Measurements from ENCODE around the gene CASP2.
"Not testable (repeated sequence)": the region's sequence is repeated elsewhere in the genome, so short reads cannot be mapped to it uniquely, and the experiment has no call there.

CASP2 gene

DNA sequence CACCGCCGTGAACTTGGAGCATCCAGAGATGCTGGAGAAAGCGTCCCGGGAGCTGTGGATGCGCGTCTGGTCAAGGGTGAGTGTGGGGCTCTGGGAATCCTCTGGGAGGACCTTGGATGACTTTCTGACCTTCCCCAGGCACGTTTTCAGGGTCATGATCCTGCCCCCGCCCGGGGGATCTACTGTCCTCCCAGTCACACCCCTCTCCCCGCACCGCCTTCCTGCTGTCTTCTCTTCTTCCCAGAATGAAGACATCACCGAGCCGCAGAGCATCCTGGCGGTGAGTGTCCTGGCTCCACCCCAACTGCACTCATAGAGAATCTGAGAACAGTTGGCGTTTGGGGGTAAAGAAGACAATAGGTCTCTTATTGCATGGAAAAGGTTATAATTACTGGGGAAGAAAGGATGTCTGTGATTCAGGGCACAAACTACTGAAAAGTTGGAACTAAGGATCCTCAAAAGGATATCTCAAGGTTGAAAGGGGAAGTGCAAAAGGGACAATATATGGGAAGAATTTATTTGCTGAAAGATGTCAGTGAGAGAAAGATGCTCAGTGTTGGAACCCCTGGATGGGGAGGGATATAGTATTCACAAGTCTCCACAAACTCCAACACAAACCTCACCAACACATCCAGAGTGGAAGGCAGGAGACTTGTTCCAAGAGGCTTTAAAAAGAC is 23.0 kb upstream of the CASP2 start:
- DNase-seq (ENCODE audit: low read depth), result no peak

GRCh38 chr7:143269251-143269650 is 18.9 kb upstream of the CASP2 start:
- no peak for DNase-seq (ENCODE audit: low read depth)

DNA sequence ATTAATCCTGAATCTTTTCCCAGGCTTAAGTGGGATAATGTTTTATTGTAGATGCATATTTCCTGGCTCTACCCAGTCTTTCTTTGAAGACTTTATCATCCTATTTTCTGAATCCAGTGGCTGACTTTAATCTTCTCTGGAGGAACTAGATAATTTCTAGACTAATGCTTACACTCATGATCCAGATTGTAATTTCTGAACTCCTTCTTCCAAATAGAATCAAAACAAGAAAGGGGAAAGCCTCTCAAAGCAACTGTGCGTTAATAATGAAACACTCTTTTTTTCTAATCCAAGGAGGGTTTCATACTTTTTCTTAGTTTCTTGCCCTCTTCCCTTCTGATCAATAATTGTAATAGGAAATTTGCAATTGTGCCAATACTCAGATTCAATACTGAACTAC is 16.9 kb upstream of the CASP2 start:
- DNase-seq (ENCODE audit: low read depth), result no peak

GRCh38 chr7:143272871-143273270 is 15.3 kb upstream of the CASP2 start:
- DNase-seq (ENCODE audit: low read depth), result no peak

- DNase-seq (ENCODE audit: low read depth), result no peak
Observed at GRCh38 chr7:143279186-143280098, 8.7 kb upstream of the CASP2 start.

- DNase-seq (ENCODE audit: low read depth), result no peak
Observed at GRCh38 chr7:143280160-143280559, 8.0 kb upstream of the CASP2 start.

- DNase-seq (ENCODE audit: low read depth), result no peak
Observed at GRCh38 chr7:143280566-143280965, 7.6 kb upstream of the CASP2 start.

- no peak for DNase-seq (ENCODE audit: low read depth)
Observed at GRCh38 chr7:143281529-143281928, 6.6 kb upstream of the CASP2 start.

GRCh38 chr7:143282124-143282523 is 6.0 kb upstream of the CASP2 start:
- no peak for DNase-seq (ENCODE audit: low read depth)

DNA sequence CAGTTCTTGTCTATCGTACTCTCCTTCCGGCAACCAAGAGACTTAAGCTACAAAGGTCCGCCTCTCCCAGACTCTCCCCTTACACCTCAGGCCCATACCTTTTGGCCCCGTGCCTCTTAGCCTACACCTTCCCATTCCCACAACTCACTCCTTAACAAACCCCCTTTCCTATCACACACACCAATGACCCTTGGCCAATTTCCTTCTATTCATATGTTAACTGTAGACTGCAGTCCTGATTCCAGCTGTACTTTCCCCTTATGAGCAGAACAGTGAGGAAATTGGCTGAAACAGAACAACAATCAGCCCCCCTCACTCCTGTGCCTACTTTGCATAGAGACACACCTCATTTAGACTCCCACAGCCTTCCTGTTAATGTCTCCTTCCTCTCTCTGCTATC is 4.8 kb upstream of the CASP2 start:
- DNase-seq (ENCODE audit: low read depth), result no peak

DNA sequence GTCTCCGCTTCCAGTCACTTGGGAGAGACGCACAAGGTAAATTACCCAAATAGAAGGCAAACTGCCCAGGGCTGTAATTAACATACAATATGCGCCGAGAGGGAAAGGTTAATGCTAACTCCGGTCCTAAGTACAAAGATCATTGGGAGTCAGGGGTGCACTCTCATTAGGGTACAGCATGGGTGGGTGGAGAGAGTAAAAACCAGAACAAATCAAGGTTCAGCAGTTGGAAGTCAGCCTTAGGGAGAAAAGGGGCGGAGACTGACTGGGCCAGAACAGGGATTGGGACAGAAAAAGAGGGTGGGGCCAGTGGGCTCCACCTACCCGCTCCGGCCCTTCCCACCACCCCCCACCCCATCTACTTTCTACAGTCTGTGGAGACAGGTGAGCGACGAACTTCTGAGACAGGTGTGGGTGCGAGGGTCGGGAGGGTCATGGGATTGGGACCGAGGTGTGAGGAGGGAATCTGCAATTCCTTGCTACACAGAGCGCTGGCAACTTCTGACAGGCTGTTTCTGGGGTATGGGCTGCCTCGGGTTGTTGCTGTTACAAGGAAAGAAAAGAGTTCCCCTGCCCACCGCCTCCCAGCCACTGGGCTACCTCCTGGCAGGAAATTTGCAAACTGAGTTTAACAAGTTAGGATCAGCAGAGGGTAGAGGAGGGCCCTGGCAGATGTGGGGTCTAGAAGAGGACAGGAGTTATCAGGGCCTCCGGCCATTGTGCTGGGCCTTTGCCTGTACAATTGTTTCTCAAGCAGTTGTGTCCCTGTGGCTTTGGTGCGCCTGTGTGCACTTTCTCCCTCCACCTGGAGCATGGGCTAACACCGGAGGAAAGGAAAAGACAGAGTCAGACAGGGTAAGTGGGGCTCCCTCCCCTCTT is 3.3 kb upstream of the CASP2 start, which contains the start of gene TMEM139:
Gene TMEM139 (plus strand): TSS at position 368 of the 879 bp plus-strand sequence. CDS start 1,000 bp downstream, outside the sequence.
- DNase-seq (ENCODE audit: low read depth), result no peak

GRCh38 chr7:143285470-143285778 is 2.7 kb upstream of the CASP2 start:
- DNase-seq (ENCODE audit: low read depth), result no peak

GRCh38 chr7:143285806-143286521 is 2.2 kb upstream of the CASP2 start:
- no peak for DNase-seq (ENCODE audit: low read depth)

GRCh38 chr7:143286522-143286890 is 1.6 kb upstream of the CASP2 start:
- no peak for DNase-seq (ENCODE audit: low read depth)

- DNase-seq (ENCODE audit: low read depth), result no peak
Observed at GRCh38 chr7:143287339-143287934, 714 bp upstream of the CASP2 start.

DNA sequence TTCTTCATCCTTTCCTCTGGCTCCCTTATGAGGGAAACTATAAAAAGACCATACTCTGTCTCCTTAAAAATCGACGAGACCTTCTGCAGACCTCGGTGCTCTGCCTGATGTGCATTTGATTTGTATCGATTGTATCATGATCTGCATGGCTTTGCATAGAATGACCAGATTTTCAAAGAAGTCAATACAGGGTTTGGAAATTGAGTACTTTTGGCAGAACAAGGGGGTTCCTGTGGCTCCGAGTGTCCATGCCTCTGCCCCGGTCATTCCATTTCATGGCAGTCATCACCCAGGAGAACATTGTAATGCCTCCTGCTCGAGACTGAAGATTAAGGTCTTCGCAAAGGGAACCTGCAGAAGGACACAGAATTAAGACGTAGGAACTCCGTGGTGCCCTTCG is 685 bp downstream of the CASP2 start:
- DNase-seq (ENCODE audit: low read depth), result no peak

DNA sequence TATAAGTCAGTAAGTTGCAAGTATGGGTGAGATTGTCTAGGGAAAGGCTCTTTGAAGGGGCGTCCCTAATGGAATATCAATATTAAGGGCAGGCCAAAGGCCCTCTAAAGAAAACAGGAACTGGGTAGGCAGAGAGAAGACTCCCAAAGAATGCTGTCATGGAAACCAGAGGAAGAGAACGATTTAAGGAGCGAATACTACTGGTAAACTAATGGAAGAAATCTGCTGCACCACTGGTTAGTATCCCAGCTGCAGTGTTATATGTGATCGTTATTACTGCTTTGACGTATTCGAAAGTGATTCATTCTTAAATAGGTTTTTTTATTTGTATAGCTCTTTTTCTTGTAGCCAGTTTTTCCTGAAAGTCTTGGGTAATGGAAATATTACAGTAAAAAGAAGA is 1.3 kb downstream of the CASP2 start:
- DNase-seq (ENCODE audit: low read depth), result no peak

GRCh38 chr7:143289888-143290287 is 1.7 kb downstream of the CASP2 start:
- not testable (repeated sequence) for DNase-seq (ENCODE audit: low read depth)

DNA sequence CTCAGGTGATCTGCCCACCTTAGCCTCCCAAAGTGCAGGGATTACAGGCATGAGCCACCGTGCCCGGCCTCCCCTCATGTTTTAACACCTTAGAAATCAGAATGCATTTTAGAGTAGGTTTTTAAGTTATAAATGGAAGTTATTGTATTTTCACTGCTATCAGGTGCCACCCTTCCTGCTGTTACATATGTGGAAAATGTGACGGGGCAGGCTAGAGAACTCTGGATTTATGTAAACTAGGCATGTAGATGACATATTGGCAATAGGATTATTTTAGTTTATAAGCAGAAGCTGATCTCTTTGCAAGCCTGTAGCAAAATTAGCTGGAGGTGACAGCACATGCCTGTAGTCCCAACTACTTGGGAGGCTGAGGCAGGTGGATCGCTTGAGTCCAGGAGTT is 2.1 kb downstream of the CASP2 start:
- DNase-seq (ENCODE audit: low read depth), result no peak

DNA sequence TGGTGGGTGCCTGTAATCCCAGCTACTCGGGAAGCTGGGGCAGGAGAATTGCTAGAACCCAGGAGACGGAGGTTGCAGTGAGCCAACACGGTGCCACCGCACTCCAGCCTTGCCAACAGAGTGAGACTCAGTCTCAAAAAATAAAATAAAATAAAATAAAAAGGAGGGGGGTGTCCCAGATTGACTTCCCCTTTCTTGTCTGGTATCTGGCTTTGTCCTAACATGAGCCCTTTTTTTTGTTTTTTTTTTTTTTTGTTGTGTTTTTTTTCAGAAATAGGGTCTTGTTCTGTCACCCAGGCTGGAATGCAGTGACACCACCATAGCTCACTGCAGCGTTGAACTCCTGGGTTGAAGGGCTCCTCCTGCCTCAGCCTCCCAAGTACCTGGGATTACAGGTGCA is 4.7 kb downstream of the CASP2 start:
- DNase-seq (ENCODE audit: low read depth), result no peak

DNA sequence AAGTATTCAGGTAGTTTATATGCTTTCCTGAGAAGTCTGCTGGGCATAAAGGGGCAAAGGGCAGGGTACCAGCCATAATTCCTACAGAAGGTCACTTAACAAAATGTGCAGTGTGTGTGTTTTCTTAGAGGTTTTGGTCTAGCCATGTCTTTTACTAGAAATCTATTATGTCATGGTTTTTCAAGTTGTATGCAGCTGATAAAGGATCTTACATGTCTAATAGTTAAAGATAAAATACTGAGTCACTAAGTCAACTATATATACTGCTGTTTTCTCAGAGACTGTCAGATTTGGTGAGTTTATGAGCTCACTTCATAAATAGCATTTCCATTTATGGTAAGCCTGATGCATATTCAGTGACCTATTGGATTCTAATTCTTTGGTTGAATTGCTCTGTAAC is 7.7 kb downstream of the CASP2 start:
- no peak for DNase-seq (ENCODE audit: low read depth)

DNA sequence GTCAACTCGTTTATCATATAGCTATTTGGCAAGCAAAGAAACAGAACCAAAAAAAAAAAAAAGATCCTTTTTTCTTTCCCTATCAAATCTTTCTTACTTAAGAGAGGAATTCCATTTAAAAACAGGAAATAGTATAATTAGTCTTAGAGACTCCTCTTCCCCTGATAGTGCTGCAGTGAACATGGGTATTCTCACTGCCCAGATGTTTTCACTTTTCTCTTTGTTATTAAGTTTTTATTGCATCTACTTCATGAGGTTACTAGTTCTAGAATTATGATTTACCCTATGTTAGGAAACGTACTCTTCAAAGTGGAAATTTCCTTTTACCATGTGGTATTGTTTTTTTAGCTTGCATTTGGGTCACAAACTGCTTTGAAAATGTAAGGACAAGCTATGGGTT is 8.5 kb downstream of the CASP2 start:
- no peak for DNase-seq (ENCODE audit: low read depth)
